Measurements from ENCODE around the gene ZDHHC1. TPM values are rescaled to one million over a fixed set of nuclear protein-coding genes. Genes with fewer than 3 reads are reported as not detected.
"Not testable (repeated sequence)": the region's sequence is repeated elsewhere in the genome, so short reads cannot be mapped to it uniquely, and the experiment has no call there.

ZDHHC1 gene
- total and polyA plus RNA-seq, 2 donors (not counting 3 experiments of a cell fraction or from before 2014, with no cell fraction given): 11.4 to 14.4 TPM

DNA sequence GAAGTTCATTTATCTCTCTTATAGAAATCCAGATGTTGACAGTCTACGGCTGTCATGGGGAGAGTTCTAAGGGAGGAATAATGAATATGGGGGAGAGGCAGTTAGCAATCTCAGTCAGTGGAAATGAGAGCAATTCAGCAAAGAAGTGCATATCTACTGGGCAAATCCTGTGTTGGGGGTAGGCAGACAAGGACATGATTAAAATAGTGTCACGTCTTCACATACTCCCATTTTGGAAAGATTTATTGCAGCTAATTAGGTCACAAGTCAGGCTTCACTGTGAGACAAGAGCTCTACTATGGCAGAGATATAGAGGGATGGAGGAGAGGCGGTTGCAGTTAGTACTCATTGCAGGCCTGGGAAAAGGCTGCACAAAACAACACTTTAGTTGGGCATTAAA is 59.9 kb downstream of the ZDHHC1 start:
- H2AFZ ChIP-seq (ENCODE audit: low read depth, low read length): no peak overlapping the region
- H3K4me1 ChIP-seq (ENCODE audit: control insufficient read depth, extremely low read depth, insufficient read depth, low read length): peaks cover 2% of the 10 kb centered on the region
- no peak overlapping the region for H3K27ac ChIP-seq (ENCODE audit: insufficient read depth, low read depth, low read length)
- intact Hi-C loops (cut with micrococcal nuclease): no loop called here
- ChIA-PET CTCF (interaction anchor here (0.8 to 2.3 kb wide), 4 partner anchors 8 to 43 kb away, joined by 3 to 9 read pairs (median 6); partner anchors contain the start of genes KCTD19 and LRRC36), POLR2A (no interaction called here)
- no peaks in the 10 kb centered on the region for H3K9me1 ChIP-seq (replicated peaks; ENCODE audit: control insufficient read depth, extremely low read depth, insufficient read depth, low read length)
- H3K9ac ChIP-seq (replicated peaks; ENCODE audit: extremely low read depth, insufficient read depth, low read length): no peak overlapping the region
- H3K27me3 ChIP-seq (ENCODE audit: control insufficient read depth in 2 of 2, insufficient read depth in 2 of 2, low read length in 2 of 2): peaks cover 0 to 2% of the 10 kb centered on the region in 2 experiments
- H3K79me2 ChIP-seq (ENCODE audit: control insufficient read depth, insufficient read depth, low read length): no peaks in the 10 kb centered on the region
- no peak for DNase-seq (ENCODE audit: low read depth, low spot score)
- TF ChIP-seq POLR2A (IDR thresholded peaks at IDR 0.05; ENCODE audit: low read depth, low read length): no peak
- TF ChIP-seq EZH2 (IDR thresholded peaks at IDR 0.05; ENCODE audit: borderline replicate concordance, low read depth, low read length, severe bottlenecking): no peak
- H3K36me3 ChIP-seq (ENCODE audit: control insufficient read depth in 2 of 2, extremely low read depth in 1 of 2, insufficient read depth in 2 of 2, low read length in 2 of 2): no peaks in the 10 kb centered on the region
- BruUV-seq (replicated peaks): no TSS peak
- no peaks in the 10 kb centered on the region for H3K9me3 ChIP-seq (replicated peaks; ENCODE audit: control insufficient read depth, insufficient read depth, low read length)
- dilution Hi-C loops (cut with MboI; ENCODE audit: extremely low pct_ligation_motif_present, low sequenced_read_pairs): no loop called here
- no peak overlapping the region for H3K4me2 ChIP-seq (ENCODE audit: insufficient read depth, low read length)
- FAIRE-seq: no peak
- no peaks in the 10 kb centered on the region for H4K20me1 ChIP-seq (replicated peaks; ENCODE audit: control insufficient read depth, extremely low read depth, insufficient read depth, low read length)
- H3K4me3 ChIP-seq (replicated peaks in 1 of 3; ENCODE audit: insufficient read depth in 1 of 3, low read depth in 1 of 3, low read length in 3 of 3): no peak overlapping the region

- BruUV-seq (replicated peaks); H3K79me2 ChIP-seq (ENCODE audit: control insufficient read depth, insufficient read depth, low read length); H2AFZ ChIP-seq (ENCODE audit: low read depth, low read length); H3K36me3 ChIP-seq (ENCODE audit: control insufficient read depth in 2 of 2, extremely low read depth in 1 of 2, insufficient read depth in 2 of 2, low read length in 2 of 2); FAIRE-seq; H3K27me3 ChIP-seq (ENCODE audit: control insufficient read depth in 2 of 2, insufficient read depth in 2 of 2, low read length in 2 of 2); H4K20me1 ChIP-seq (replicated peaks; ENCODE audit: control insufficient read depth, extremely low read depth, insufficient read depth, low read length); H3K4me2 ChIP-seq (ENCODE audit: insufficient read depth, low read length); H3K9me3 ChIP-seq (replicated peaks; ENCODE audit: control insufficient read depth, insufficient read depth, low read length); H3K27ac ChIP-seq (ENCODE audit: insufficient read depth, low read depth, low read length); H3K9ac ChIP-seq (replicated peaks; ENCODE audit: extremely low read depth, insufficient read depth, low read length); H3K4me3 ChIP-seq (replicated peaks in 1 of 3; ENCODE audit: insufficient read depth in 1 of 3, low read depth in 1 of 3, low read length in 3 of 3); H3K9me1 ChIP-seq (replicated peaks; ENCODE audit: control insufficient read depth, extremely low read depth, insufficient read depth, low read length); dilution Hi-C loops (cut with MboI; ENCODE audit: extremely low pct_ligation_motif_present, low sequenced_read_pairs); H3K4me1 ChIP-seq (ENCODE audit: control insufficient read depth, extremely low read depth, insufficient read depth, low read length); POLR2A ChIA-PET; intact Hi-C loops (cut with micrococcal nuclease); DNase-seq (ENCODE audit: low read depth, low spot score): not testable (repeated sequence)
- CTCF ChIA-PET: interaction anchor here (0.8 to 2.4 kb wide), 10 partner anchors 8 to 113 kb away, joined by 3 to 10 read pairs (median 4); partner anchors contain the start of genes HSD11B2, KCTD19 and LRRC36
These were observed 63.8 kb downstream of the ZDHHC1 start for GRCh38 chr16:67352463-67352862.
